LNCaP clone FGC (cell line): ENCODE data around the gene ENHO.
A peak's percentile ranks its signal among the peaks of the same experiment; 100 is the strongest.

Source experiments
- DNase-seq: peaks from one replicate; pipeline ENCODE4 v3.0.0-alpha.2; 2011; ENCODE audit warnings: low read depth
- H3K4me3 ChIP-seq: 2 replicates; pipeline ENCODE4 v1.5.1; 2011; ENCODE audit warnings: mild to moderate bottlenecking, low read depth, low read length, control low read depth
- TF ChIP-seq, protein P1 (sequence below): IDR thresholded peaks from 2 replicates; pipeline ENCODE4 v1.5.1; 2012; ENCODE audit warnings: mild to moderate bottlenecking; ENCODE audit not compliant: control insufficient read depth, insufficient read depth; ENCODE audit errors: extremely low read depth

Gene ENHO

DNA sequence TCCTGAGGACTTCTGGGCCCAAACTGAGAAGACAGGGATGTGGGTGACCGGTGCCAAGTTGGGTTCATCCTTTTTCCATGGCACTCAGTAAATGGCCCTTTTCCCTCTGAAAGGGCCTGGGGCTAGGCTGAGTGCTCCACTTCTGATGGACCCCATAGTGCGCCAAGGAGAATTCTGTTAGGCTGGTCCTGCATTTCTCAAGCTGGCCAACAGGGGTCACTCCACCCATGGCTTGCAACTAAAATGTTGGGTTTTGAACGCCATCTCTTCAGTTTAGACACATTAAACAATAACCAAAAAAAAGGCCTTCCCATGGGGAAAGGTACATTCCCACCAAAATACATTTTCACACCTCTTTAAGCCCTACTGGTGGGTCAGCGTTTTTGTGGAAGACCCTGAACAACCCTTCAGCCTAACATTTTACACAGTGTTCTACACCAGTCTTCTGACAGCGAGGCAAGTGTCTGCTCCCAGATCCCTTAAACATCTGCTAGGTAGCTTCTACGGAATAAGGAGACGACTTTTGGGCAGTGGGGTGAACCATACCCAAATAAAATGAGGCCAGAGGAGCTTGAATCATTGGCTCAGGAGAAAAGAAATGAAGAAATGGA is 39.5 kb upstream of the ENHO start:
- H3K4me3 ChIP-seq: no peak overlapping the region
- TF ChIP-seq, protein P1, sequence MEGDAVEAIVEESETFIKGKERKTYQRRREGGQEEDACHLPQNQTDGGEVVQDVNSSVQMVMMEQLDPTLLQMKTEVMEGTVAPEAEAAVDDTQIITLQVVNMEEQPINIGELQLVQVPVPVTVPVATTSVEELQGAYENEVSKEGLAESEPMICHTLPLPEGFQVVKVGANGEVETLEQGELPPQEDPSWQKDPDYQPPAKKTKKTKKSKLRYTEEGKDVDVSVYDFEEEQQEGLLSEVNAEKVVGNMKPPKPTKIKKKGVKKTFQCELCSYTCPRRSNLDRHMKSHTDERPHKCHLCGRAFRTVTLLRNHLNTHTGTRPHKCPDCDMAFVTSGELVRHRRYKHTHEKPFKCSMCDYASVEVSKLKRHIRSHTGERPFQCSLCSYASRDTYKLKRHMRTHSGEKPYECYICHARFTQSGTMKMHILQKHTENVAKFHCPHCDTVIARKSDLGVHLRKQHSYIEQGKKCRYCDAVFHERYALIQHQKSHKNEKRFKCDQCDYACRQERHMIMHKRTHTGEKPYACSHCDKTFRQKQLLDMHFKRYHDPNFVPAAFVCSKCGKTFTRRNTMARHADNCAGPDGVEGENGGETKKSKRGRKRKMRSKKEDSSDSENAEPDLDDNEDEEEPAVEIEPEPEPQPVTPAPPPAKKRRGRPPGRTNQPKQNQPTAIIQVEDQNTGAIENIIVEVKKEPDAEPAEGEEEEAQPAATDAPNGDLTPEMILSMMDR: peak; percentile 45
- no peak for DNase-seq

- no peak for DNase-seq
- TF ChIP-seq, protein P1: no peak
- H3K4me3 ChIP-seq: no peak overlapping the region
Observed at GRCh38 chr9:34560599-34561214, 37.9 kb upstream of the ENHO start.

DNA sequence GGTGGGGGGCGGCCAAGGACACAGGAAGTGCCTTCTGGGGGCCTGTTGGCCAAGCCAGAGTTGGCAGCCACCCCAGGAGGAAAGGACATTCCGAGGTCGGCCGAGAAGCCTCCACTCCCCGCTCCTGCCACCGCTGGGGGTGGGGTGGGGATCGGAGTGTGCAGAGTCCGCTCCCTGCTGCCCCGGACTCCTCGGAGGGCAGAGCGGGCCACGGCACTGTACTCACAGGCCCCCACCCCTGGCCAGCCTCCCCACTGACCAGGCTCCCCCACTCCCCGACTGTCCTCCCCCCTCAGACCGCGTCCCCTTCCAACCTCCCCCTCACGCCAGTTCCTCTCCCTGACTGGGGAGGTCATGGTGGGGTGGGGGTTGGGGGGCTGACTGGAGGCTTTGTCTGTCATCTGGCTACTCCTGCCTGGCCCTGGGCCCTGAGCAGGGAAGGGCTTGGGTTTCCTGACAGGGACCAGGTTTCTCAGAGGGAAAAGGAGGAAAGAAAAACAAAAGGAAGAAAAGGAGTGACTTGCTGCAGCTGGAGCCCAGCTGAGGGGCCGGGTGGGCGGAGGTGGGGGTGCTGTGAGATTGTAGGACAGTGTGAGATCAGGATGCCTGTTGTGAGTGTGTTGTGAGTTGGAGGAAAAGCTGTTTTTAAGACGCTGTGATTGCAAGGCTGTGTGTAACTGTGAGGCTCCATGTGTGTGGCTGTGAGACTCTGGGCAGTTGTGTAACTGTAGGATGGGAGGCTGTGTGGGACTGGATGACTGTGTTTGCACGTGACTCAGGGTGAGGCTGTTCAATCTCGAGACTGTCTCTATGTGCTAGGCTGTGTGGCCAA is 37.0 kb upstream of the ENHO start:
- TF ChIP-seq, protein P1: no peak
- no peak overlapping the region for H3K4me3 ChIP-seq
- DNase-seq: no peak

- DNase-seq: no peak
- TF ChIP-seq, protein P1: no peak
- H3K4me3 ChIP-seq: no peak overlapping the region
Observed at GRCh38 chr9:34558919-34559623, 36.3 kb upstream of the ENHO start.

DNA sequence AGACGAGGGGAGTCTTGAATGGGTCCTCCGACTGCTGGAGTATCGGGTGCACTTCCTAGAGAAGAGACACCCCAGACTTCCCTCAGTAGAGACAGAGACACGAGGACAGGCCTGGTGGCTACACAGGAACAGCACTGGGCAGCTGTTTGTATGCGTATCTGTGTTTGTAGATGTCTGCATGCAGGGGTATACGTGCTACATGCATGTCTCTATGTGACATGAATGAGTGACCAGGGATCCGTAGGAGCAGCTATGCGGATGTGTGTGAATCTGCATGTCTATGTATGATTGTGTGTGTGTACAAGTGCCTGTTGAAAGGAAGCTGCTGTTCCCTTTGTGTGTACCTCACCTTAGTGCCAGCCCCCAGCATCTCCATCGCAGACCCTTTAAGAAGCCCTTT is 35.6 kb upstream of the ENHO start:
- DNase-seq: no peak
- H3K4me3 ChIP-seq: no peak overlapping the region
- TF ChIP-seq, protein P1: no peak

DNA sequence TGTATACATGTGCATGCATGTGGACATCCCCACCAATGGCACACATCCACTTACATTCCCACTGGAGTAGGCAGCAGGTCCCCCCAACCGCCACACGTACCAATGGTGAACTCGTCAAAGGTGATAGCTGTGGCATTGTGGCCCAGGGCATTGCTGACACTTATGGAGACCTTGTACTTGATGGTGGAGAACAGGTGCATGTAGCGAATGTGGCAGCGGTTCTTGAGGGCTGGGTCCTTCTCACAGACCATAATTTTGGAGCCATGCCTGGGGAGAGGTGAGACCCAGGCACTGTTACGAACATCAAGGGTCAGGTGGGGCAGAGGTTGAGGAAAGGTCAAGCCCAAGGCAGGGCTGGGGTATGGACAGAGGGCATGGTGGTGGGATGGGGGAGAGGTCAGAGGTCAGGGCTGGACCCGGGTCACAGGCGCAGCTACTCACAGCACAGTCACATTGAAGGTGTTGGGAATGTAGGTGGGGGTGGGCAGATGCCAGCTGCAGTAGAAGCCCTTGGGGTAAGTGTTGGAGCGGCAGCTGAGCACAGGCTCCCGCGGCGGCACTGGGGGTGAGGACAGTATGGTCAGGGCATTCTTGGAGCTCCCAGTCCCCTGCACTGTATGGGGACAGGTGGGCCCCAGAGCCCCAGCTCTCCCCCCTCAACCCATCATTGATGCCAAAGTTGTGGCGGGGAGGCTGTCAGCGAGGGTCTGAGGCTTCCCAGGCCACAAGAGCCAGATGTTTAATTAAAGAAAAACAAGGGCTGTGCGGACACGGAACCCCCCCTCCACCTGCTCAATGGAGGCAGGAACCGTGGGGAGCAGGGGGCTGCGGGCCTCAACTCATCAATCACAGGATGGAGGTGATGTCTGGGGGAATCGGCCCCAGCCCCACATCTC is 34.9 kb upstream of the ENHO start:
- no peak overlapping the region for H3K4me3 ChIP-seq
- no peak for DNase-seq
- TF ChIP-seq, protein P1: no peak
